Type B pancreatic cell (in vitro differentiated cells): ENCODE measurements around the gene RGS1. TPM values are rescaled to one million over a fixed set of nuclear protein-coding genes. Genes with fewer than 3 reads are reported as not detected.

Experiments used
- DNase-seq: peaks from one replicate; pipeline ENCODE4 v3.0.0; 2021; ENCODE audit warnings: mixed read lengths; ENCODE audit not compliant: unreplicated experiment; ENCODE audit errors: extremely low spot score
- H3K27ac Mint-ChIP-seq: 2 replicates; pipeline ENCODE4 v1.8.0; 2021; ENCODE audit warnings: mild to moderate bottlenecking, mixed read lengths
- H3K27me3 Mint-ChIP-seq: 2 replicates; pipeline ENCODE4 v1.8.0; 2021; ENCODE audit warnings: mixed read lengths
- H3K36me3 Mint-ChIP-seq: 2 replicates; pipeline ENCODE4 v1.8.0; 2021; ENCODE audit warnings: mixed read lengths
- H3K4me1 Mint-ChIP-seq: one replicate; pipeline ENCODE4 v1.8.0; 2021; ENCODE audit warnings: mixed read lengths; ENCODE audit not compliant: unreplicated experiment
- H3K4me3 Mint-ChIP-seq: 2 replicates; pipeline ENCODE4 v1.8.0; 2021; ENCODE audit warnings: mild to moderate bottlenecking, mixed read lengths
- H3K9me3 Mint-ChIP-seq: 2 replicates; pipeline ENCODE4 v1.8.0; 2021; ENCODE audit warnings: mixed read lengths
- CTCF ChIP-seq: fragments of 200-600 bp; sonication (generic); conservative IDR thresholded peaks from 2 replicates; pipeline ENCODE4 v1.5.0; 2021; ENCODE audit warnings: antibody characterized with exemption, mild to moderate bottlenecking
- total RNA-seq: library from RNA; stranded (reverse); gene quantifications from 2 replicates; pipeline ENCODE4 v1.2.1, GENCODE V29; 2021; ENCODE audit warnings: low replicate concordance

The RGS1 gene
- total RNA-seq, 1 donor from 2014 or later, result 1.1 TPM

- no peaks in the 10 kb centered on the region for H3K36me3 Mint-ChIP-seq
- H3K27me3 Mint-ChIP-seq, result no peaks in the 10 kb centered on the region
- no peak overlapping the region for H3K4me3 Mint-ChIP-seq
- no peak overlapping the region for H3K27ac Mint-ChIP-seq
- no peak for TF ChIP-seq CTCF
- DNase-seq, result no peak
- peaks cover 11% of the 10 kb centered on the region for H3K4me1 Mint-ChIP-seq
- H3K9me3 Mint-ChIP-seq, result no peaks in the 10 kb centered on the region
Measured at GRCh38 chr1:192564099-192564498, 11.5 kb upstream of the RGS1 start.

- Mint-ChIP-seq H3K27me3 (no peaks in the 10 kb centered on the region), H3K27ac (no peak overlapping the region), H3K36me3 (no peaks in the 10 kb centered on the region), H3K4me3 (no peak overlapping the region), H3K4me1 (peaks cover 11% of the 10 kb centered on the region), H3K9me3 (peaks cover 6% of the 10 kb centered on the region)
- DNase-seq, result no peak
- no peak for TF ChIP-seq CTCF
Measured at GRCh38 chr1:192565946-192566345, 9.6 kb upstream of the RGS1 start.

- Mint-ChIP-seq H3K27ac (no peak overlapping the region), H3K27me3 (no peaks in the 10 kb centered on the region), H3K36me3 (no peaks in the 10 kb centered on the region), H3K4me1 (peaks cover 11% of the 10 kb centered on the region), H3K4me3 (no peak overlapping the region), H3K9me3 (peaks cover 13% of the 10 kb centered on the region)
- DNase-seq, result no peak
- no peak for TF ChIP-seq CTCF
Measured at GRCh38 chr1:192566657-192567056, 8.9 kb upstream of the RGS1 start.

GRCh38 chr1:192568063-192568462, 7.5 kb upstream of the RGS1 start:
- H3K27me3 Mint-ChIP-seq, result no peaks in the 10 kb centered on the region
- no peaks in the 10 kb centered on the region for H3K36me3 Mint-ChIP-seq
- no peak overlapping the region for H3K4me3 Mint-ChIP-seq
- no peak for DNase-seq
- H3K9me3 Mint-ChIP-seq, result peaks cover 13% of the 10 kb centered on the region
- no peak overlapping the region for H3K27ac Mint-ChIP-seq
- peaks cover 16% of the 10 kb centered on the region for H3K4me1 Mint-ChIP-seq
- TF ChIP-seq CTCF, result no peak

- Mint-ChIP-seq H3K27me3 (no peaks in the 10 kb centered on the region), H3K4me3 (no peak overlapping the region), H3K36me3 (no peaks in the 10 kb centered on the region), H3K9me3 (peaks cover 13% of the 10 kb centered on the region), H3K27ac (no peak overlapping the region), H3K4me1 (peaks cover 11% of the 10 kb centered on the region)
- no peak for TF ChIP-seq CTCF
- DNase-seq, result no peak
Measured at GRCh38 chr1:192571668-192572067, 3.9 kb upstream of the RGS1 start.

GRCh38 chr1:192573499-192573898, 2.1 kb upstream of the RGS1 start:
- TF ChIP-seq CTCF, result no peak
- no peak overlapping the region for H3K27ac Mint-ChIP-seq
- DNase-seq, result no peak
- H3K9me3 Mint-ChIP-seq, result peaks cover 13% of the 10 kb centered on the region
- peaks cover 13% of the 10 kb centered on the region for H3K4me1 Mint-ChIP-seq
- H3K27me3 Mint-ChIP-seq, result no peaks in the 10 kb centered on the region
- no peaks in the 10 kb centered on the region for H3K36me3 Mint-ChIP-seq
- H3K4me3 Mint-ChIP-seq, result no peak overlapping the region
